Muscle layer of duodenum (tissue), 2 donors: ENCODE measurements around the gene WWOX.

Experiments used
- H3K27ac ChIP-seq: one replicate; pipeline ENCODE4 v1.7.0; 2013; ENCODE audit warnings: mild to moderate bottlenecking, low read length
- H3K27me3 ChIP-seq: one replicate; pipeline ENCODE4 v1.7.0; 2013; ENCODE audit warnings: low read depth, mild to moderate bottlenecking, control low read depth, low read length
- H3K36me3 ChIP-seq, 2 donors: one replicate each; pipeline ENCODE4 v1.7.0; 2013; ENCODE audit warnings: low read length in 2 of 2, control low read depth in 1 of 2, mild to moderate bottlenecking in 1 of 2; ENCODE audit not compliant: insufficient read depth in 2 of 2, control insufficient read depth in 1 of 2
- H3K4me1 ChIP-seq, 2 donors: one replicate each; pipeline ENCODE4 v1.7.0; 2013; ENCODE audit warnings: low read length in 2 of 2, mild to moderate bottlenecking in 2 of 2, control low read depth in 1 of 2, moderate library complexity in 1 of 2; ENCODE audit not compliant: insufficient read depth in 2 of 2, control insufficient read depth in 1 of 2
- H3K4me3 ChIP-seq, 2 donors: one replicate each; pipeline ENCODE4 v1.7.0; 2013; ENCODE audit warnings: low read length in 2 of 2, low read depth in 1 of 2, mild to moderate bottlenecking in 1 of 2
- H3K9me3 ChIP-seq, 2 donors: one replicate each; pipeline ENCODE4 v1.7.0; 2013; ENCODE audit warnings: low read length in 2 of 2, control low read depth in 1 of 2, mild to moderate bottlenecking in 1 of 2; ENCODE audit not compliant: control insufficient read depth in 1 of 2
- donor health status: healthy.

WWOX gene

DNA sequence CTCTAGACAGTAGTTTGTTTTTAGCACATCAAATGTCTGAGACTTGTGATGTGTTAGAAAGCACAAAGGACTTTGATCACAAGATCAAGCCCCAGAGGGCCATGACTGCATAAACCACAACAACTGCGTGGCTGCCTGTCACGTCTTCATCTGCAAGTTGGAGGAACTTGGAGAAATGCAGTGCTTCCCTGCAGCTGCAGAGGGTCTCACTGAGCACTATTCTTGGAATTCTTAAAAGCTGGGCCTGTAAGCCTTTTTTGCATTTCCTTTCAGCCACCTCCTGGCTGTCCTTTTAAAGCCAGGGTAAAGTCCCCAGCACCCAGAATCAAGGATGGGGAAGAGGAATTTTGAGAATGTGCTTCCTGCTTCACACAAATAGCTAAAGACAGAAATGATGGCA lies 1069.8 kb downstream of the WWOX start:
- Histone ChIP-seq H3K27me3 (no peaks in the 10 kb centered on the region), H3K4me1 (no peaks in the 10 kb centered on the region), H3K27ac (no peak overlapping the region), H3K9me3 (peaks cover 0 to 6% of the 10 kb centered on the region in 2 donors), H3K36me3 (no peaks in the 10 kb centered on the region), H3K4me3 (no peak overlapping the region)

DNA sequence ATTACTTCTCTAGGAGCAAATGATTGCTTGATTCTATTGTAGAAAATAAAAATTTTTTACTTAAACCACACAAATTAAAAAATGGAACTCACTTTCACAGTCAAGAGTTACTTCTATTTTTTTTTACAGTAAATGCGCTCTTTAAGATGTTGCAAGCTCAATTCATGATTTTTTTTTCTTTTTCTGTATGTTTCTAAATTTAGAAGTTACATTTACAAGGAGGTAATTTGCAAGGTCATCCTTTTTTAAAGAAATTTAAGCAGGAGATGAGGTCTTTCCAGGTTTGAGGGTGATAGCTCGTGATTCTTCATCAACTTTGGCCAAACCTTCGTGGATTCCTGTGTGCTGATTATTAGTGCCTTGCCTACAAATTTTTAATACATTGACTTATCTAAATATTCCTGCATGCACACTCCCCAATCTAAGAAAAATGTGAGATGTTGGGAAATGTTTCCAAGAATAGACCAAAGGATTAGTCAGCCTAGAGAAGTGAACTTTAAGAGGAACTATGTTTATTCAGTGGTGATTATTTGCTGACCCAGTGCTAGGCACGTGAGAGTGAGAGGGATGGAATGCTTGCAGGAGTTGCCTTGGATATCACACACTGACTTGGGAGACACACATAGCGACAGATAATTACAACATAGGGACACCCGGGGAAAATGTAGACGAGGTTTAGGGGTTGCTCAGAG lies 1071.2 kb downstream of the WWOX start:
- no peaks in the 10 kb centered on the region for H3K27me3 ChIP-seq

DNA sequence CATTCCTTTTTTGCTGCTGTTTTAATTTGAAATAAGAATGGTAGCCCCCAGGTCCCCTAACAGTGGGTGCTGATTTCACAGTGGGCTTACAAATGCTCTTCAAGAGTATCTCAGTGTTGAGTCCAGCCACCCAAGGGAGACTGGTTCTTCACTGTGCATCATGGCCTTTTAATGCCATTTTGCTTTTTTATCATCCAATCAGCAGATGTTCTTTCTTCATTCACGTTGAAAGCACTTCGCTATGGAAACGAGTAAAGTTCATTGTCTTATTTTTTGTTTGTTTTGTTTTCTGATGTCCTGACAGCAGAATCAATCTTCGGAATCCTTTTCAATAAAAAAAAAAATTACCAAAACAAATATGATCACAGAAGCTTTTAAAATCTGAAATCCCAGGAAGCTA lies 1072.0 kb downstream of the WWOX start:
- Histone ChIP-seq H3K4me3 (no peak overlapping the region), H3K27ac (no peak overlapping the region), H3K27me3 (no peaks in the 10 kb centered on the region), H3K4me1 (no peaks in the 10 kb centered on the region), H3K36me3 (no peaks in the 10 kb centered on the region), H3K9me3 (peaks cover 0 to 9% of the 10 kb centered on the region in 2 donors)

More for the DNA sequence above, 1071.2 kb downstream of the WWOX start:
- H3K36me3 ChIP-seq, result no peaks in the 10 kb centered on the region
- peaks cover 0 to 6% of the 10 kb centered on the region in 2 donors for H3K9me3 ChIP-seq
- no peak overlapping the region for H3K4me3 ChIP-seq
- no peaks in the 10 kb centered on the region for H3K4me1 ChIP-seq
- H3K27ac ChIP-seq, result no peak overlapping the region

DNA sequence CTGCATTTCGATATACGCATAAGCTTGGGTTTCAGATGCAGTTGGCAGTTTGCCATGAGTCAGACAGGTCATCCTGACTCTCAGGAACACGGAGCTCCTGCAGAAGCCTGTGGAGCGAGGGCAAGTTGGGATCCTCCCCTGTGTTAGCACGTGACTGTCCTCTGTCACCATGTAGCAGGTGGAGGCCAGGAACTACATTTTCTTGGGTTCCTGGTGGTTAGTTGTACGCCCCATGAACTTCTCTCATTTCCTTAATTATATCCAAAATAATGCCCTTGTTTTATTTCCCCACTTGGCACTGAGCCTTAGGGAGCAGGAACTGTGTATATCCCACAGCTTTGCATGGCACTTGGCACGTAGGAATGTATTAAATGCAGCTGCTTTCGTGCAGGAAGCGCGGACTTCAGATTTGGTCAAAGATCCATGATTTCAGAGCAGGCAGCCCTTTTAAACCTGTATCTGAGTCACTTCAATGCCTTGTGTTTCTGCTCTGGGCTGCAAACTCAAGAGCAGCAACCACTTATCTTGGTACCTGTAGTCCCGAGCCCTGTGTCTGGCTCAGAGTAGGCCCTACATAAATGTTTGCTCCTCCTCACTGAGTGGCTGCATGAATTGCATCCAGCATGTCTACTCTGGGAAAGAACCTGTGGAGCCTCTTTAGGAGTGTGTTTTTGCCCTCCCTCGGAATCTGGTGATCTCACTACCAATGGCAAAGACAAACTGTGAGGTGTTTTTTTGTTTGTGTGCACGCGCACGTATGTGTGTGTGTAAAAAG lies 1072.7 kb downstream of the WWOX start:
- Histone ChIP-seq H3K4me1 (no peaks in the 10 kb centered on the region), H3K27ac (no peak overlapping the region), H3K9me3 (peaks cover 0 to 10% of the 10 kb centered on the region in 2 donors), H3K4me3 (no peak overlapping the region), H3K27me3 (no peaks in the 10 kb centered on the region), H3K36me3 (no peaks in the 10 kb centered on the region)

DNA sequence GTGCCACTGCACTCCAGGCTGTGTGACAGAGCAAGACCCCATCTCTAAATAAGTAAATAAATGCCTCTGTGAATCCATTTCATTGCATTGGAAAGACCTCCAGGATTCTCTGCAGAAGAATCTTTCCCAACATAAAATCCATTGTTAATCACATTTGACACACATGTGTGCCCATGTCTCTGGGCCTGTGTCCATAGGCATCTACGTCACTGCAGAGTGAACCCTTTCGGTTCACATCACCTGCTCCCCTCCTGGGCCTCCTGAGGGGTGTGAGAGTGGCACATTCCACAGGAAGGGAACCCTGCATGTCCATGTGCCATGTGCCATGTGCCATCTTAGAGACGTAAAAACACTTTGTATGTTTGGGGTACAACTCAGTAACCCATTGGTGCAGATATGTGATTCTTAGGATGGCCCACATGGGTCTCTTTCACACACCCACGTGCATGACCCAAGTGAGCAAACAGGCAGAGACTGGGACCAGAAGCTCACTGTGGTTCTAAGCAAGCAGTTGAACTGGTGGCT lies 1073.6 kb downstream of the WWOX start:
- Histone ChIP-seq H3K4me1 (no peaks in the 10 kb centered on the region), H3K27ac (no peak overlapping the region), H3K27me3 (no peaks in the 10 kb centered on the region), H3K9me3 (peaks cover 0 to 7% of the 10 kb centered on the region in 2 donors), H3K36me3 (no peaks in the 10 kb centered on the region), H3K4me3 (no peak overlapping the region)

DNA sequence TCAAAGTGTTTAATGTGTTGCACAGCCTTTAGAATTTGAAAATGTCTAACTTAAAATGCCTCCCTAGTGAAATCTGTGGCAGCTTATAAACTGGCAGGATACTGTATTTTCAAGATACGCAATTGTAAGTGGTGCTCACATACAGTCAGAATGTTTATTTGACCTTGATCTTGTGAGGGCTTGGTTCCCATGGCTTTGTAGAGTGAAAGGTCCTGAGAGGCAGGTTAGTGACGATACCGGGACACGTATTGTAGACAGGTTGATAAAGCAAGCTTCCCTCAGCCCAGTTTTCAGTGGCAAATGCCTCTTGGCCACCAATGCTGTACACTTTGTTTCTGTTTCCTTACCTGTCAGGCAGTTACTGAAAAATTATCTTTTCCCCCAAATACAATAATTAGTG lies 1074.5 kb downstream of the WWOX start:
- Histone ChIP-seq H3K9me3 (peaks cover 0 to 8% of the 10 kb centered on the region in 2 donors), H3K27me3 (no peaks in the 10 kb centered on the region), H3K27ac (no peak overlapping the region), H3K4me3 (no peak overlapping the region), H3K36me3 (no peaks in the 10 kb centered on the region), H3K4me1 (no peaks in the 10 kb centered on the region)

DNA sequence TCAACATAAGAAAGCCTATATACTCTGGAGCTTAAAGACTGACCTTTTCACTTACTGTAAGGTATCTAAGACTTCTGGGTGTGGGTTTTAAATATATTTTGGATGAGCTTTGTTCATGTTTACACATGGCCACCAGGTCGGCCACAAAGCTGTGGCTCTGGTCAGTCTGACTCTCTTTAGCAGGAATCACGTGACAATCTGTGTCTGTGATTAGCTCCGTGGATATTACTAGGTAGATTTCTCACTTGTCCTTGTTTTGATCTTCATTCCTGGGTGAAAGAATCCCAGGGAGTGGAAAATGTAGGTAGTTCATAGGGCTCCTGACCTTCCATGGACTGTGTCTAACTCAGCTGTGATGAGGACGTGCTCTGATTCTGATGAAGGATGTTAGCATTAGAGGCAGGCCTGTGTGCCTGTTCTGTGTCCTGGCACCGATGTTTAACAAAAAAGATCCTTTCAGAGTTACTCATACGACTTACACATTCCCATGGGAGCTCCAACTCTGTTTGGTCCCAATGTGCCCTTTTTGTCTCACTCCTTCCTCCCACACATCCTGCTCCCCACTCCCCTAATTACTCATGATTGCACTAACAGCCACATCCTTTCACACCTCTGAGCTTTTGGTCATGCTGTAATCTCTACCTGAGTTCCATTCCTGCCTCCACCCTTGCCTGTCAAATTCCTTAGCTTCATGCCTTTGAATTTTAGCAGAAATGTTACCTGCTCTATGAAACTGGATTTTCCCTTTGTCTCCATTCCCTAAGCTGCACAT lies 1076.0 kb downstream of the WWOX start:
- Histone ChIP-seq H3K4me1 (no peaks in the 10 kb centered on the region), H3K9me3 (peaks cover 0 to 13% of the 10 kb centered on the region in 2 donors), H3K27me3 (no peaks in the 10 kb centered on the region), H3K27ac (no peak overlapping the region), H3K36me3 (no peaks in the 10 kb centered on the region), H3K4me3 (no peak overlapping the region)

DNA sequence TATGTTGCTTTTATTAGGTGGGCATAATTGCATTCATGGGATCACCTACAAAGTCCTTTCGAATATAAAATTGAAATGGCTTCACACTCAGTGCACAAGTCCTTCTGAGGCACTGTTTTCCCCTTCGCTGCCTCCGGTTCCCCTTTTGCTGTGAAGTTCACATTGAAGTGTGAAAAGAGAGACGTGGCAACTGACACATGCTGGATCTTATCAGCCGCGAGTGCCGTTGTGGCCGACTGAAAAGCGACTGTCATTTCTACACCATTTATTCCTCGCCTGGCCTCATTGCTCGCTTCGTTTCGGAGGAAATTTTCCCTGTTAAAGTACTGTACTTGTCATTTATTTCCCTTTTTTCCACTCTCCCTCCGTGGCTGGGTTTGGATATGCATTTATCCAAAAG lies 1077.6 kb downstream of the WWOX start:
- H3K9me3 ChIP-seq, result peaks cover 0 to 13% of the 10 kb centered on the region in 2 donors
- H3K36me3 ChIP-seq, result no peaks in the 10 kb centered on the region
- no peaks in the 10 kb centered on the region for H3K27me3 ChIP-seq
- no peak overlapping the region for H3K4me3 ChIP-seq
- H3K27ac ChIP-seq, result no peak overlapping the region
- no peaks in the 10 kb centered on the region for H3K4me1 ChIP-seq

DNA sequence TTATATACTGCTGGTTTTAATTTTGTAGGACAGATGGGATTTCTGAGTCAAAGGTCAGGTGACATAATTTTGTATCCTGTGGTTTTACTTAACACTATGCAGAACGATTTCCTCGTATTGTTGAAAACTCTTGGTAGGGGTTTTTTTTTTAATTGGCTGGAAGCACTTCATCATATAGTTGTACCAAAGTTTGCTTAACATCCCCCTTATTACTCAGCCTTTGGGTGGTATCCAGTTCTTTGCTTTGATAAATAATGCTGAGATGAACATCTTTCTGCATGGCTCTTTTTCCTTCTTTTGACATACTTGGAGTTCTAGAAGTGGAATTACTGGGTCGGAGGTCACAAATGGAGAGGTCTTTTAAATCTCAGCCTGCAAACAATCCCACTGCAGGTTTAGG lies 1082.0 kb downstream of the WWOX start:
- Histone ChIP-seq H3K36me3 (no peaks in the 10 kb centered on the region), H3K27me3 (no peaks in the 10 kb centered on the region), H3K27ac (no peak overlapping the region), H3K4me3 (no peak overlapping the region), H3K4me1 (no peaks in the 10 kb centered on the region), H3K9me3 (peaks cover 0 to 9% of the 10 kb centered on the region in 2 donors)

DNA sequence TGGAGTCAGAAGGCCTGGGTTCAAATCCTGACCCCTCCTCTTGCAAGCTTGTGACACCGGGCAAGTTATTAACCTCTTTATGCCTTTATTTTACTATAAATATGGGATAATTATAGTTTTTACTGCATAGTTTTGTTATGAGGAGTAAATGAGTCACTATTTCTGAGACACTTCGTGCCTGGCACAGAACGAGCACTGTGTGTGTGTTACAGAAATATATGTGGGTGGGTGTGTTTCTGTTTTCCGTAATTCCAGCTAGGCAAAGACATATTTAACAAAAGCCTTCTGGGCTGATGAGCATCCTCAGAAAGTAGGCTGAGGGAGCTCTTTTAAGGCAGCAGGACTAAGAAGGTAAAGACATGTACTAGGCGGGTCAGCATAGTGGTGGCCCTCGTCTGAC lies 1083.2 kb downstream of the WWOX start:
- Histone ChIP-seq H3K4me1 (no peaks in the 10 kb centered on the region), H3K4me3 (no peak overlapping the region), H3K27ac (no peak overlapping the region), H3K27me3 (no peaks in the 10 kb centered on the region), H3K9me3 (peaks cover 0 to 6% of the 10 kb centered on the region in 2 donors), H3K36me3 (no peaks in the 10 kb centered on the region)

DNA sequence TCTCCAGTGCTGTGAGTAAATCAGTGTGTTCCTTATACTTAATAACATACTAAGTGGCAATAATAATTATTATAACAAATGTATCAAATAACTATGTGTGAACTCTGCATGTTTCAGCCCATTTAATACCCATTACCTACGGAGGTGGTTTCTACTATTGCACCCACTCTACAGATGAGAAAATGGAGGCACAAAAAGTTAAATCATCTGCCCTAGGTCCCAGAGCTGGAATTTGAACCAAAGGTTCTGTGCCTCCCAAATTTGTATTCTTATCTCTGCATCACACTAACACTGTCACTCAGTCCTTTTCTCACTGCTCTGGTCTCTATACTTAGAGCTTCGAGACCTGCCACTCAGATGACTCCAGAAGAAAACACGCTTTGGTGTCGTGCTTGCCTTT lies 1084.1 kb downstream of the WWOX start:
- no peaks in the 10 kb centered on the region for H3K4me1 ChIP-seq
- H3K4me3 ChIP-seq, result no peak overlapping the region
- H3K9me3 ChIP-seq, result peaks cover 0 to 6% of the 10 kb centered on the region in 2 donors
- H3K36me3 ChIP-seq, result no peaks in the 10 kb centered on the region
- H3K27ac ChIP-seq, result no peak overlapping the region
- H3K27me3 ChIP-seq, result no peaks in the 10 kb centered on the region
